AG04450 (cell line): ENCODE results near the gene KATNBL1. TPM values are rescaled to one million over a fixed set of nuclear protein-coding genes. Genes with fewer than 3 reads are reported as not detected.

Experiments used
- CTCF ChIA-PET: fragments of 300-600, 350-600 bp; formaldehyde crosslinking; extraction: SDS; loops from one replicate; lab custom pipeline; 2022; ENCODE audit warnings: antibody characterized with exemption, inconsistent platforms; lab: Charles Lee
- POLR2A ChIA-PET: fragments of 350-600 bp; formaldehyde crosslinking; extraction: SDS; loops from one replicate; lab custom pipeline; 2021; ENCODE audit warnings: antibody characterized with exemption, inconsistent platforms; lab: Yijun Ruan, JAX
- DNase-seq: peaks from one replicate; pipeline ENCODE4 v3.0.0-alpha.2; 2011; ENCODE audit warnings: low read depth, low spot score
- H3K27ac ChIP-seq: one replicate; pipeline ENCODE4 v1.5.1; 2012; ENCODE audit warnings: low read depth, low read length, control low read depth
- H3K27me3 ChIP-seq: one replicate; pipeline ENCODE4 v1.6.0; 2012; ENCODE audit warnings: low read length; ENCODE audit not compliant: control insufficient read depth, insufficient read depth
- H3K4me3 ChIP-seq: 2 replicates; pipeline ENCODE4 v1.5.1; 2011; ENCODE audit warnings: mild to moderate bottlenecking, low read depth, low read length, control low read depth
- H3K9me3 ChIP-seq: 2 replicates; pipeline ENCODE4 v1.5.1; 2012; ENCODE audit warnings: low read length; ENCODE audit not compliant: control insufficient read depth, insufficient read depth
- polyA plus RNA-seq: library from polyadenylated mRNA; depleted of rRNA; stranded (reverse); fragments of >200 nt; gene quantifications from 2 replicates; pipeline ENCODE4 v1.2.3, GENCODE V29; 2011
- TF ChIP-seq, protein P1 (sequence below): IDR thresholded peaks from 2 replicates; pipeline ENCODE4 v1.5.1; 2011; ENCODE audit warnings: low read depth, low read length, control low read depth, inconsistent platforms

KATNBL1 gene
- polyA plus RNA-seq, 1 experiment = 46.6 TPM

GRCh38 chr15:34248190-34248589, 38.3 kb upstream of the KATNBL1 start:
- Histone ChIP-seq H3K27me3 (no peaks in the 10 kb centered on the region), H3K4me3 (no peak overlapping the region), H3K27ac (no peak overlapping the region), H3K9me3 (no peaks in the 10 kb centered on the region)
- POLR2A ChIA-PET = no interaction called here
- no peak for DNase-seq
- TF ChIP-seq, protein P1, sequence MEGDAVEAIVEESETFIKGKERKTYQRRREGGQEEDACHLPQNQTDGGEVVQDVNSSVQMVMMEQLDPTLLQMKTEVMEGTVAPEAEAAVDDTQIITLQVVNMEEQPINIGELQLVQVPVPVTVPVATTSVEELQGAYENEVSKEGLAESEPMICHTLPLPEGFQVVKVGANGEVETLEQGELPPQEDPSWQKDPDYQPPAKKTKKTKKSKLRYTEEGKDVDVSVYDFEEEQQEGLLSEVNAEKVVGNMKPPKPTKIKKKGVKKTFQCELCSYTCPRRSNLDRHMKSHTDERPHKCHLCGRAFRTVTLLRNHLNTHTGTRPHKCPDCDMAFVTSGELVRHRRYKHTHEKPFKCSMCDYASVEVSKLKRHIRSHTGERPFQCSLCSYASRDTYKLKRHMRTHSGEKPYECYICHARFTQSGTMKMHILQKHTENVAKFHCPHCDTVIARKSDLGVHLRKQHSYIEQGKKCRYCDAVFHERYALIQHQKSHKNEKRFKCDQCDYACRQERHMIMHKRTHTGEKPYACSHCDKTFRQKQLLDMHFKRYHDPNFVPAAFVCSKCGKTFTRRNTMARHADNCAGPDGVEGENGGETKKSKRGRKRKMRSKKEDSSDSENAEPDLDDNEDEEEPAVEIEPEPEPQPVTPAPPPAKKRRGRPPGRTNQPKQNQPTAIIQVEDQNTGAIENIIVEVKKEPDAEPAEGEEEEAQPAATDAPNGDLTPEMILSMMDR = no peak
- CTCF ChIA-PET = no interaction called here

DNA sequence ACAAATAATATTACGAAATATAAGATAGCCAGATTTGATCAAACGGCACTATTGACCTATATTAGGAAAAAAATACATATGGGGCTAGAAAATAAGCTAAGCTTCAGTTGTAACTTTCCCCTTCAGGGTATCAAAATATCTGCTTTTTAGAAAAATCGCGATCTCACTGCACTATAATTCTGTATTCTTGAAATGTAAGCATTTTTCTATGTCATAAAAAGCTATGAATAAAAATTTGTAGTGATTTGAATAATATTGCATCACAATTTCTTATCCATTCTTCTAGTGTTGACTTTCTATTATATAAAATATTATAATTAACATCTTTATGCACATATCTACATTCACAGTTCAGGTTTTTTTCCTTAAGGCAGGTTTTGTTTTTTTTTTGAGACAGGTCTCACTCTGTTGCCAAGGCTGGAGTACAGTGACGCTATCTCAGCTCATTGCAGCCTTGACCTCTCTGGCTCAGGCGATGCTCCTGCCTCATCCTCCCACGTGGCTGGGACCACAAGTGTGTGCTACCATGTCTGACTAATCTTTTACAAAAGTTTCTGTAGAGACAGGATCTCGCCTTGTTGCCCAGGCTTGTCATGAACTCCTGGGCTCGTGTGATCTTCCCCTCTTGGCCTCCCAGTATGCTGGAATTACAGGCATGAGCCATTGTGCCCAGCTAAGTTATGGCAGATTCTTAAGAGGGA, 36.5 kb upstream of the KATNBL1 start:
- Histone ChIP-seq H3K4me3 (no peak overlapping the region), H3K27me3 (no peaks in the 10 kb centered on the region), H3K27ac (no peak overlapping the region), H3K9me3 (no peaks in the 10 kb centered on the region)
- ChIA-PET CTCF (interaction anchor here (1.0 kb wide), 1 partner anchor 11 kb away, joined by 3 read pairs; no protein-coding TSS in a partner anchor), POLR2A (no interaction called here)
- no peak for DNase-seq
- TF ChIP-seq, protein P1 = no peak

- TF ChIP-seq, protein P1 = no peak
- DNase-seq = no peak
- CTCF ChIA-PET = interaction anchor here (0.6 to 1.3 kb wide), 3 partner anchors 10 to 124 kb away, joined by 3 to 6 read pairs (median 3); partner anchors contain the start of gene LPCAT4
- H3K27me3 ChIP-seq = no peaks in the 10 kb centered on the region
- POLR2A ChIA-PET = no interaction called here
- H3K27ac ChIP-seq = no peak overlapping the region
- no peaks in the 10 kb centered on the region for H3K9me3 ChIP-seq
- no peak overlapping the region for H3K4me3 ChIP-seq
Observed at GRCh38 chr15:34243226-34243625, 33.3 kb upstream of the KATNBL1 start.

GRCh38 chr15:34242331-34242710, 32.4 kb upstream of the KATNBL1 start:
- H3K4me3 ChIP-seq = no peak overlapping the region
- DNase-seq = no peak
- CTCF ChIA-PET = interaction anchor here (0.8 to 2.2 kb wide), 11 partner anchors 9 to 346 kb away, joined by 3 to 26 read pairs (median 7); partner anchors contain the start of genes LPCAT4, NOP10 and NUTM1
- H3K27ac ChIP-seq = no peak overlapping the region
- TF ChIP-seq, protein P1 = no peak
- POLR2A ChIA-PET = no interaction called here
- no peaks in the 10 kb centered on the region for H3K9me3 ChIP-seq
- H3K27me3 ChIP-seq = no peaks in the 10 kb centered on the region
